WERI-Rb-1 (cell line): ENCODE results near the gene ART3.

Experiments used
- DNase-seq: peaks from one replicate; pipeline ENCODE4 v3.0.0-alpha.2; 2020
- H3K27ac ChIP-seq: fragments of 250-450 bp; sonication (Bioruptor Pico); 2 replicates; pipeline ENCODE4 v1.5.1; 2020; ENCODE audit warnings: mild to moderate bottlenecking, moderate library complexity
- H3K27me3 ChIP-seq: fragments of 250-450 bp; sonication (Bioruptor Pico); 2 replicates; pipeline ENCODE4 v1.5.1; 2021; ENCODE audit warnings: mild to moderate bottlenecking, low read depth, moderate library complexity; ENCODE audit not compliant: insufficient read depth, severe bottlenecking
- H3K36me3 ChIP-seq: fragments of 250-450 bp; sonication (Bioruptor Pico); 2 replicates; pipeline ENCODE4 v1.5.1; 2020; ENCODE audit warnings: mild to moderate bottlenecking, moderate library complexity
- H3K4me3 ChIP-seq: 2 replicates; pipeline ENCODE4 v1.5.1; 2011; ENCODE audit warnings: low read depth, mild to moderate bottlenecking, control low read depth, low read length
- H3K9me3 ChIP-seq: fragments of 250-450 bp; sonication (Bioruptor Pico); 2 replicates; pipeline ENCODE4 v1.5.1; 2021; ENCODE audit warnings: mild to moderate bottlenecking, moderate library complexity; ENCODE audit not compliant: severe bottlenecking
- TF ChIP-seq, protein P1 (sequence below): IDR thresholded peaks from 2 replicates; pipeline ENCODE4 v1.5.1; 2011; ENCODE audit warnings: low read depth, mild to moderate bottlenecking, control low read depth, inconsistent platforms, low read length

The ART3 gene

DNA sequence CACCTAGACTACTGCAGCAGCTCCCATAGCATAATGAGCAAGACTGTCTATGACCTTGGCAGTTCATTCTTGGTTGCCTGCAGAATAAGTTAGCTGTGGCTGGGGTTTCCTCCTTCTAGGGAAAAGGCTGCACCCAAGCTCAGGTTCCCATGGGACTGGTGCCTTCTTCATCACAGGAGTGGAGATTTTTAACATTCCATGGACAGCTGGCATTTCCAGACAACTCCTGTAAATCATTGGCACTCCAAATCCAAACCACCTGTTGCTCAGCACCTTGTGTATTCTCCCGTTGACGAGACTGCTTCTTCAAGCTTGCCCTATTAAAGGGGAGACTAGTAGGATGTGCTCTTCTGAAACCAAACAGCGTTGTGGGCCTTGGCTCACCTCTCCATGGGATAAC, 81.5 kb downstream of the ART3 start:
- H3K27ac ChIP-seq, result no peak overlapping the region
- TF ChIP-seq, protein P1, sequence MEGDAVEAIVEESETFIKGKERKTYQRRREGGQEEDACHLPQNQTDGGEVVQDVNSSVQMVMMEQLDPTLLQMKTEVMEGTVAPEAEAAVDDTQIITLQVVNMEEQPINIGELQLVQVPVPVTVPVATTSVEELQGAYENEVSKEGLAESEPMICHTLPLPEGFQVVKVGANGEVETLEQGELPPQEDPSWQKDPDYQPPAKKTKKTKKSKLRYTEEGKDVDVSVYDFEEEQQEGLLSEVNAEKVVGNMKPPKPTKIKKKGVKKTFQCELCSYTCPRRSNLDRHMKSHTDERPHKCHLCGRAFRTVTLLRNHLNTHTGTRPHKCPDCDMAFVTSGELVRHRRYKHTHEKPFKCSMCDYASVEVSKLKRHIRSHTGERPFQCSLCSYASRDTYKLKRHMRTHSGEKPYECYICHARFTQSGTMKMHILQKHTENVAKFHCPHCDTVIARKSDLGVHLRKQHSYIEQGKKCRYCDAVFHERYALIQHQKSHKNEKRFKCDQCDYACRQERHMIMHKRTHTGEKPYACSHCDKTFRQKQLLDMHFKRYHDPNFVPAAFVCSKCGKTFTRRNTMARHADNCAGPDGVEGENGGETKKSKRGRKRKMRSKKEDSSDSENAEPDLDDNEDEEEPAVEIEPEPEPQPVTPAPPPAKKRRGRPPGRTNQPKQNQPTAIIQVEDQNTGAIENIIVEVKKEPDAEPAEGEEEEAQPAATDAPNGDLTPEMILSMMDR, result no peak
- peaks cover 18% of the 10 kb centered on the region for H3K36me3 ChIP-seq
- DNase-seq, result no peak
- no peaks in the 10 kb centered on the region for H3K27me3 ChIP-seq
- H3K9me3 ChIP-seq, result no peaks in the 10 kb centered on the region
- no peak overlapping the region for H3K4me3 ChIP-seq

DNA sequence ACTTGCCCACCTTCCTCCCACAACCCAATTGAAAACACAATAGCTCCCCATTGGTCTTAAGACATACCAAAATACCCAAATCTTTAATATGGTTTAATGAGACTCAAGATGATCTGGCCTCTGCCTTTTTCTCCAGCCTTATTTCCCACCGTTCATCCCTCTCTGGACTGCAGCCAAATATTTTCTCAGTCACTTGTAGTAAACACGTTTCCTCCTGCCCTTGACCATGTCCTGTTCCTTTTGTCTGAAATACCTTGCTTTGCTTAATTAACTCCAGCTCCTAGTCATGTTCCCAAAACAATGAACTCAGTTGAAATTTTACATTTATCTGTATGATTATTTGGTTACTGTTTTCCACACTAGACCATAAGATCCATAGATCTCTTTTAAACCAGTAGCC, 82.1 kb downstream of the ART3 start:
- H3K27ac ChIP-seq, result no peak overlapping the region
- no peak for DNase-seq
- TF ChIP-seq, protein P1, result no peak
- H3K27me3 ChIP-seq, result no peaks in the 10 kb centered on the region
- no peak overlapping the region for H3K4me3 ChIP-seq
- no peaks in the 10 kb centered on the region for H3K9me3 ChIP-seq
- peaks cover 24% of the 10 kb centered on the region for H3K36me3 ChIP-seq

DNA sequence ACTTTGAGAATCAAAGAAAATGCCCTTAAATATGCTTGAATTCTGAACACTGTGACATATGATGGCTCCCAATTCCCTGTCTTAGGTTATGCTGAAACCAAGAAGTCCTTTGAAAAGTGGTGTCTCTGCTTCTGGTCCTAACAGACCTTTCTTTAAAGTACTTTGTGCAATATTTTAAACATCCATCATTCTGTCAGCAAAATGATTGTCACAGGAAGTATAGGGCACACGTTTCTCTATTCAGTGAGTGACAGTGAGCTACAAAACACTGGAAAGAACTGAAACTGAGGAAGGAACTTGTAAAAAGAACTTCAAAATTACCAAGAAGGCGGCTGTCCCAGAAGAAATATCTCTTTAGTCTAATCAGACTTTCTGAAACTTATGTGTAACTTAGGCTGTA, 85.8 kb downstream of the ART3 start:
- peaks cover 56% of the 10 kb centered on the region for H3K36me3 ChIP-seq
- TF ChIP-seq, protein P1, result no peak
- H3K9me3 ChIP-seq, result no peaks in the 10 kb centered on the region
- H3K27ac ChIP-seq, result no peak overlapping the region
- no peak overlapping the region for H3K4me3 ChIP-seq
- H3K27me3 ChIP-seq, result no peaks in the 10 kb centered on the region
- DNase-seq, result no peak
